Measurements from ENCODE around the gene SEMA3G. TPM values are rescaled to one million over a fixed set of nuclear protein-coding genes. Genes with fewer than 3 reads are reported as not detected.

The SEMA3G gene
- total RNA-seq, 1 experiment from 2014 or later, result 1.6 TPM

- DNase-seq (ENCODE audit: low spot score), result no peak
- no peaks in the 10 kb centered on the region for H3K27me3 Mint-ChIP-seq (ENCODE audit: low read depth)
- H3K9me3 Mint-ChIP-seq, result no peaks in the 10 kb centered on the region
- no peaks in the 10 kb centered on the region for H3K4me1 Mint-ChIP-seq
- ATAC-seq, result no peak
- TF ChIP-seq HMGA2 (CRISPR knock-in tag; IDR thresholded peaks at IDR 0.05) (no peak), FOXJ3 (CRISPR knock-in tag; IDR thresholded peaks at IDR 0.05; ENCODE audit: borderline replicate concordance) (no peak), ZNF263 (CRISPR knock-in tag; IDR thresholded peaks at IDR 0.05; ENCODE audit: low read depth) (no peak), CREM (CRISPR knock-in tag; IDR thresholded peaks at IDR 0.05) (no peak), KAT7 (CRISPR knock-in tag; IDR thresholded peaks at IDR 0.05; ENCODE audit: borderline replicate concordance) (no peak), NFYB (CRISPR knock-in tag; conservative IDR thresholded peaks at IDR 0.05; ENCODE audit: low read depth) (no peak), ETV6 (CRISPR knock-in tag; IDR thresholded peaks at IDR 0.05) (no peak)
- H3K27ac Mint-ChIP-seq, result no peak overlapping the region
- POLR2A ChIA-PET, result no interaction called here
- CTCF ChIA-PET, result interaction anchor here (1.4 to 3.6 kb wide), 2 partner anchors 9 to 19 kb away, joined by 5 to 10 read pairs; no protein-coding TSS in a partner anchor
- H3K4me3 Mint-ChIP-seq, result no peak overlapping the region
- peaks cover 20% of the 10 kb centered on the region for H3K36me3 Mint-ChIP-seq
Measured at GRCh38 chr3:52490939-52491526, 46.1 kb upstream of the SEMA3G start.

GRCh38 chr3:52490035-52490938 lies 45.4 kb upstream of the SEMA3G start:
- Mint-ChIP-seq H3K4me3 (no peak overlapping the region), H3K27me3 (ENCODE audit: low read depth) (no peaks in the 10 kb centered on the region), H3K27ac (no peak overlapping the region), H3K9me3 (no peaks in the 10 kb centered on the region), H3K4me1 (no peaks in the 10 kb centered on the region), H3K36me3 (peaks cover 24% of the 10 kb centered on the region)
- TF ChIP-seq, protein P1, sequence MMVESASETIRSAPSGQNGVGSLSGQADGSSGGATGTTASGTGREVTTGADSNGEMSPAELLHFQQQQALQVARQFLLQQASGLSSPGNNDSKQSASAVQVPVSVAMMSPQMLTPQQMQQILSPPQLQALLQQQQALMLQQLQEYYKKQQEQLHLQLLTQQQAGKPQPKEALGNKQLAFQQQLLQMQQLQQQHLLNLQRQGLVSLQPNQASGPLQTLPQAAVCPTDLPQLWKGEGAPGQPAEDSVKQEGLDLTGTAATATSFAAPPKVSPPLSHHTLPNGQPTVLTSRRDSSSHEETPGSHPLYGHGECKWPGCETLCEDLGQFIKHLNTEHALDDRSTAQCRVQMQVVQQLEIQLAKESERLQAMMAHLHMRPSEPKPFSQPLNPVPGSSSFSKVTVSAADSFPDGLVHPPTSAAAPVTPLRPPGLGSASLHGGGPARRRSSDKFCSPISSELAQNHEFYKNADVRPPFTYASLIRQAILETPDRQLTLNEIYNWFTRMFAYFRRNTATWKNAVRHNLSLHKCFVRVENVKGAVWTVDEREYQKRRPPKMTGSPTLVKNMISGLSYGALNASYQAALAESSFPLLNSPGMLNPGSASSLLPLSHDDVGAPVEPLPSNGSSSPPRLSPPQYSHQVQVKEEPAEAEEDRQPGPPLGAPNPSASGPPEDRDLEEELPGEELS (CRISPR knock-in tag; IDR thresholded peaks at IDR 0.05), result no peak
- DNase-seq (ENCODE audit: low spot score) (no peak), ATAC-seq (no peak)
- ChIA-PET CTCF (interaction anchor here (1.4 to 3.6 kb wide), 2 partner anchors 9 to 18 kb away, joined by 5 to 10 read pairs; no protein-coding TSS in a partner anchor), POLR2A (no interaction called here)

GRCh38 chr3:52489453-52489852 lies 44.5 kb upstream of the SEMA3G start:
- H3K9me3 Mint-ChIP-seq, result no peaks in the 10 kb centered on the region
- no peaks in the 10 kb centered on the region for H3K27me3 Mint-ChIP-seq (ENCODE audit: low read depth)
- DNase-seq (ENCODE audit: low spot score) (no peak), ATAC-seq (no peak)
- no peak overlapping the region for H3K27ac Mint-ChIP-seq
- peaks cover 24% of the 10 kb centered on the region for H3K36me3 Mint-ChIP-seq
- no peak overlapping the region for H3K4me3 Mint-ChIP-seq
- ChIA-PET POLR2A (no interaction called here), CTCF (interaction anchor here (0.7 to 3.6 kb wide), 2 partner anchors 17 to 45 kb away, joined by 3 to 10 read pairs; partner anchors contain the start of gene SEMA3G)
- H3K4me1 Mint-ChIP-seq, result no peaks in the 10 kb centered on the region
- TF ChIP-seq RORB (CRISPR knock-in tag; IDR thresholded peaks at IDR 0.05) (no peak), ZMAT4 (CRISPR knock-in tag; IDR thresholded peaks at IDR 0.05) (no peak), ZNF281 (CRISPR knock-in tag; IDR thresholded peaks at IDR 0.05) (no peak), CREB1 (CRISPR knock-in tag; IDR thresholded peaks at IDR 0.05) (no peak), MLX (CRISPR knock-in tag; IDR thresholded peaks at IDR 0.05) (no peak)
- TF ChIP-seq, protein P2, sequence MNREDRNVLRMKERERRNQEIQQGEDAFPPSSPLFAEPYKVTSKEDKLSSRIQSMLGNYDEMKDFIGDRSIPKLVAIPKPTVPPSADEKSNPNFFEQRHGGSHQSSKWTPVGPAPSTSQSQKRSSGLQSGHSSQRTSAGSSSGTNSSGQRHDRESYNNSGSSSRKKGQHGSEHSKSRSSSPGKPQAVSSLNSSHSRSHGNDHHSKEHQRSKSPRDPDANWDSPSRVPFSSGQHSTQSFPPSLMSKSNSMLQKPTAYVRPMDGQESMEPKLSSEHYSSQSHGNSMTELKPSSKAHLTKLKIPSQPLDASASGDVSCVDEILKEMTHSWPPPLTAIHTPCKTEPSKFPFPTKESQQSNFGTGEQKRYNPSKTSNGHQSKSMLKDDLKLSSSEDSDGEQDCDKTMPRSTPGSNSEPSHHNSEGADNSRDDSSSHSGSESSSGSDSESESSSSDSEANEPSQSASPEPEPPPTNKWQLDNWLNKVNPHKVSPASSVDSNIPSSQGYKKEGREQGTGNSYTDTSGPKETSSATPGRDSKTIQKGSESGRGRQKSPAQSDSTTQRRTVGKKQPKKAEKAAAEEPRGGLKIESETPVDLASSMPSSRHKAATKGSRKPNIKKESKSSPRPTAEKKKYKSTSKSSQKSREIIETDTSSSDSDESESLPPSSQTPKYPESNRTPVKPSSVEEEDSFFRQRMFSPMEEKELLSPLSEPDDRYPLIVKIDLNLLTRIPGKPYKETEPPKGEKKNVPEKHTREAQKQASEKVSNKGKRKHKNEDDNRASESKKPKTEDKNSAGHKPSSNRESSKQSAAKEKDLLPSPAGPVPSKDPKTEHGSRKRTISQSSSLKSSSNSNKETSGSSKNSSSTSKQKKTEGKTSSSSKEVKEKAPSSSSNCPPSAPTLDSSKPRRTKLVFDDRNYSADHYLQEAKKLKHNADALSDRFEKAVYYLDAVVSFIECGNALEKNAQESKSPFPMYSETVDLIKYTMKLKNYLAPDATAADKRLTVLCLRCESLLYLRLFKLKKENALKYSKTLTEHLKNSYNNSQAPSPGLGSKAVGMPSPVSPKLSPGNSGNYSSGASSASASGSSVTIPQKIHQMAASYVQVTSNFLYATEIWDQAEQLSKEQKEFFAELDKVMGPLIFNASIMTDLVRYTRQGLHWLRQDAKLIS (CRISPR knock-in tag; IDR thresholded peaks at IDR 0.05; ENCODE audit: borderline replicate concordance), result no peak
- TF ChIP-seq, protein P3, sequence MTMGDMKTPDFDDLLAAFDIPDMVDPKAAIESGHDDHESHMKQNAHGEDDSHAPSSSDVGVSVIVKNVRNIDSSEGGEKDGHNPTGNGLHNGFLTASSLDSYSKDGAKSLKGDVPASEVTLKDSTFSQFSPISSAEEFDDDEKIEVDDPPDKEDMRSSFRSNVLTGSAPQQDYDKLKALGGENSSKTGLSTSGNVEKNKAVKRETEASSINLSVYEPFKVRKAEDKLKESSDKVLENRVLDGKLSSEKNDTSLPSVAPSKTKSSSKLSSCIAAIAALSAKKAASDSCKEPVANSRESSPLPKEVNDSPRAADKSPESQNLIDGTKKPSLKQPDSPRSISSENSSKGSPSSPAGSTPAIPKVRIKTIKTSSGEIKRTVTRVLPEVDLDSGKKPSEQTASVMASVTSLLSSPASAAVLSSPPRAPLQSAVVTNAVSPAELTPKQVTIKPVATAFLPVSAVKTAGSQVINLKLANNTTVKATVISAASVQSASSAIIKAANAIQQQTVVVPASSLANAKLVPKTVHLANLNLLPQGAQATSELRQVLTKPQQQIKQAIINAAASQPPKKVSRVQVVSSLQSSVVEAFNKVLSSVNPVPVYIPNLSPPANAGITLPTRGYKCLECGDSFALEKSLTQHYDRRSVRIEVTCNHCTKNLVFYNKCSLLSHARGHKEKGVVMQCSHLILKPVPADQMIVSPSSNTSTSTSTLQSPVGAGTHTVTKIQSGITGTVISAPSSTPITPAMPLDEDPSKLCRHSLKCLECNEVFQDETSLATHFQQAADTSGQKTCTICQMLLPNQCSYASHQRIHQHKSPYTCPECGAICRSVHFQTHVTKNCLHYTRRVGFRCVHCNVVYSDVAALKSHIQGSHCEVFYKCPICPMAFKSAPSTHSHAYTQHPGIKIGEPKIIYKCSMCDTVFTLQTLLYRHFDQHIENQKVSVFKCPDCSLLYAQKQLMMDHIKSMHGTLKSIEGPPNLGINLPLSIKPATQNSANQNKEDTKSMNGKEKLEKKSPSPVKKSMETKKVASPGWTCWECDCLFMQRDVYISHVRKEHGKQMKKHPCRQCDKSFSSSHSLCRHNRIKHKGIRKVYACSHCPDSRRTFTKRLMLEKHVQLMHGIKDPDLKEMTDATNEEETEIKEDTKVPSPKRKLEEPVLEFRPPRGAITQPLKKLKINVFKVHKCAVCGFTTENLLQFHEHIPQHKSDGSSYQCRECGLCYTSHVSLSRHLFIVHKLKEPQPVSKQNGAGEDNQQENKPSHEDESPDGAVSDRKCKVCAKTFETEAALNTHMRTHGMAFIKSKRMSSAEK (CRISPR knock-in tag; IDR thresholded peaks at IDR 0.05; ENCODE audit: borderline replicate concordance), result no peak
